Measurements from ENCODE around the gene CPPED1.
"Not testable (repeated sequence)": the region's sequence is repeated elsewhere in the genome, so short reads cannot be mapped to it uniquely, and the experiment has no call there.

CPPED1 gene

GRCh38 chr16:12766853-12767252 is 36.8 kb downstream of the CPPED1 start:
- DNase-seq (ENCODE audit: low spot score), result no peak

- DNase-seq (ENCODE audit: low spot score), result not testable (repeated sequence)
Observed at GRCh38 chr16:12766208-12766607, 37.5 kb downstream of the CPPED1 start.

DNA sequence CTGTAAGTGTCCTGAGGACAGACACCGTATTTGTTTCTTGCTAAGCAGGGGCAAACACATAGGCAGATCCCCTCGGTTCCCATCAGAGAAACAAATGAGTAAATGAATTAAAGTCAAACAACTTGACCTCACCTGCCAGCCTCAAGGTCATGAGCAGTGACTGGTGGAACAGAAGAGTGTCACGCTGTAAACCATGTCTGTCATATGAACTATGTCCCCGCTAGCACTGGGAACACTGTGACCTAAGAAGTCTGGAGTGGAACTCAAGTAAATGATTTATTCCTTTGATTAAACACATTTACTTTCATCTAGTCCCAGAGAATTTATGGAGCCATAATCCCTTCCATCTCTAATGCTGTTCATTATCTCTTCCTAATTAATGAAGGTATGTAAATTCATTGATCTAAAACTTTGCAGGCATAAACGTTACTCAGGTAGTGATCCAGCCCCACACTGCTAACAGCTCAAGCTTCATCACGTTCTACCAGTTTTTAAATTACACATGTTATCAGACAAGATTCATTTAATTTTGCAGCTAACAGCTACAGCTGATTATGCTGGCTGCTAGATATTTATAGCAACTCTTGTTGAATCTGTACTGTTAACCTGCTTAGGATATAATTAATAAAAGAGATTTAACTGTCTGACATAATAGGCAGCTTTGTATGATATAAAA is 38.7 kb downstream of the CPPED1 start:
- DNase-seq (ENCODE audit: low spot score), result no peak

- no peak for DNase-seq (ENCODE audit: low spot score)
Observed at GRCh38 chr16:12763517-12763916, 40.2 kb downstream of the CPPED1 start.

DNA sequence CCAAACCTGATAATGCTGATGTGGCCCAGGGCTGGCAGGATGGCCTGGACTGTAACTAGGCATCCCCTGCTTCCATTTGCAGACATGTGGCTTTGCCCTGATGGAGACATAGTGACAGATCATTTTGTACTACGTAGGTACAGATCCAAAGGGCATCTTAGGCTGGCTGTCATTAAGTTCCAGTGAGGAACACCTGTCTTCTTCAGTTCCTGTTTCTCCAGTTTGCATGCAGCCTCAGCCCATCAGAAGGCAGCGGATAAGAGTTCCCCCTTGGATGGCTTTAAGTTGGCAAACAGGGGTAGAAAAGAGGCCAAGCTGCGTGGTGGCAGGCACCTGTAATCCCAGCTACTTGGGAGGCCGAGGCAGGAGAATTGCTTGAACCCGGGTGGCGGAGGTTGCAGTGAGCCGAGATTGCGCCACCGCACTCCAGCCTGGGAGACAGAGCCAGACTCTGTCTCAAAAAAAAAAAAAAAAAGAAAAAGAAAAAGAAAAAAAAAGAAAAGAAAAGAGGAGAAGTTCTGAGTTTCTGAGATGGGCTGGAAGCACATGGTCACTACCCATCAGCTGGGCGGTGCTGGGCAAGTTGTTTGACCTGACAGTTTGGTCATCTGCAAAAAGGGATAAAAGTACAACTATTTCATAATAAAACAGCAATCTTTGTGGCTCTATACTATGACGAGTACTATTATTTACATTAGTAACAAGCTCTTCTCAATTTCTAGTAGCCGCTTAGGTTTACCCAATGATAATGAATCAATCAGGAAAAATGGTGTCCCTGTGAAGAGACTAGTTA is 42.7 kb downstream of the CPPED1 start:
- no peak for DNase-seq (ENCODE audit: low spot score)

GRCh38 chr16:12758670-12759558 is 44.8 kb downstream of the CPPED1 start:
- DNase-seq (ENCODE audit: low spot score), result no peak

DNA sequence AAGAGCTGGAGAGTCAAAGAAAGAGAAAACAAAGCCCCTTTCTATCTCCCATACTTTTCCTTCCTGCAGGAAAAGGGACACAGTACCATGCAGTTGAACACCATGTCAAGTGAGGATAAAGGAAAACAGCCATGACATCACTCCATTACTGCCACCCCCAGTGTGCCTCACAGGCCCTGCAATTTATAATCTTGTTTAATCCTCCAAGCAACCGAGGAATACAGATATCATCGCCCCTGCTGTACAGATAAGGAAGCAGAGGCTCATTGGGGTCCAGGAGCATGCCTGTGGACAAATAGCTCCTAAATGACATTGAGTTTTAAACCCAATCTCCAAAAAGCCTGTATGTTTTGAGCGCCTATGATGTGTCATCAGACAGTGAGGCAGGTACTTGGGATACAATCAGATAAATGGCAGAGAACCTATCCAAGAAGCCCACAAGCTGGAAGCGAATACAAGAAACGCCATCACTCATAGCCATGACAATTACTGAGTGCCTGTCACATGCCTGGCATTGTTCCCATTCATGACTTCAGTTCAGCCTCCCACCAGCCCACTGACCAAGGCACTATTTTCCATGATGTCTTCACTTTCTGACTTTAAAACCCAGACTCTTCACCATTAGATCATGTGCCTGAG is 45.5 kb downstream of the CPPED1 start:
- peak; percentile 60 for DNase-seq (ENCODE audit: low spot score)

DNA sequence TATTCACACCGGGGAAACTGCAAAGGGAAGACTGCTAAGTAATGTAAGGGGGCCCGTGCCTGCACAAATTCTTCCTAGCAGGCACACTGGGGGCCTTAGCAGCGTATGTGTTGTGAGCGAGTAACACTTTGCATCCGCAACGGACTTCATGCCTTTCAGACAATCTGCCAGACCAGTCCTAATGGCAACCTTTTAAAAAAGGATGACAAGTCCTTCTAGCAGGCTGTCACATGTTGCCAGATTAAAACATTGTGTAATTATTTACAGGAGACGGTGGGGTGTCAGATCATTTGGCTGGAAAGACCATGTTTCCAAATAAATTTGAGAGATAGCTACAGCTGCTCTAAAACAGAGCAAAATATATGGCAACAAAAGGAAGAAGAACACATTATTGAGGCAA is 46.1 kb downstream of the CPPED1 start:
- DNase-seq (ENCODE audit: low spot score), result peak; percentile 32

DNA sequence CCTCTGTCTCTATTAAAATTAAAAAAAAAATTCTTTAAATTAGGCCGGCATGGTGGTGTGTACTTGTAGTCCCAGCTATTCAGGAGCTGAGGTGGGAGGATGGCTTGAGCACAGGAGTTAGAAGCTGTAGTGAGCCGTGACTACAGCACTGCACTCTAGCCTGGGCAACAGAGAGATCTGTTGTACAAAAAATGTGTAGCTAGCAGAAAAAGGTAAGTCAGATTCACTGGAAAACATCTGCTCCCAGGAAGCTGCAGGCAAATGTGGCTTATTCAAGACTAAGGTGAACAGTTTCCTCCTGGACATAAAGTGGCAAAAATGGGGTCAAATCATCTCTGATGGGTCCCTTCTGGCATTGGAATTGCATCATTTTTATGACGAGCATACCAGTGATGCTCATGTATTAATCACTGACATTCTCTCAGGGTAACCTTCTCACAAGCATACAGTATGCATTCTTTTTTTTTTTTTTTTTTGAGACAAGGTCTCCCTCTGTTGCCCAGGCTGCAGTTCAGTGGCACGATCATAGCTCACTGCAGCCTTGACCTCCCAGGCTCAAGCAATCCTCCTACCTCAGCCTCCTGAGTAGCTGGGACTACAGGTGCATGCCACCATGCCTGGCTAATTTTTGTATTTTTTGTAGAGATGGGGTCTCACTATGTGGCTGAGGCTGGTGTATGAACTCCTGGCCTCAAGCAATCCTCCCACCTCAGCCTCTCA is 48.7 kb downstream of the CPPED1 start:
- no peak for DNase-seq (ENCODE audit: low spot score)

DNA sequence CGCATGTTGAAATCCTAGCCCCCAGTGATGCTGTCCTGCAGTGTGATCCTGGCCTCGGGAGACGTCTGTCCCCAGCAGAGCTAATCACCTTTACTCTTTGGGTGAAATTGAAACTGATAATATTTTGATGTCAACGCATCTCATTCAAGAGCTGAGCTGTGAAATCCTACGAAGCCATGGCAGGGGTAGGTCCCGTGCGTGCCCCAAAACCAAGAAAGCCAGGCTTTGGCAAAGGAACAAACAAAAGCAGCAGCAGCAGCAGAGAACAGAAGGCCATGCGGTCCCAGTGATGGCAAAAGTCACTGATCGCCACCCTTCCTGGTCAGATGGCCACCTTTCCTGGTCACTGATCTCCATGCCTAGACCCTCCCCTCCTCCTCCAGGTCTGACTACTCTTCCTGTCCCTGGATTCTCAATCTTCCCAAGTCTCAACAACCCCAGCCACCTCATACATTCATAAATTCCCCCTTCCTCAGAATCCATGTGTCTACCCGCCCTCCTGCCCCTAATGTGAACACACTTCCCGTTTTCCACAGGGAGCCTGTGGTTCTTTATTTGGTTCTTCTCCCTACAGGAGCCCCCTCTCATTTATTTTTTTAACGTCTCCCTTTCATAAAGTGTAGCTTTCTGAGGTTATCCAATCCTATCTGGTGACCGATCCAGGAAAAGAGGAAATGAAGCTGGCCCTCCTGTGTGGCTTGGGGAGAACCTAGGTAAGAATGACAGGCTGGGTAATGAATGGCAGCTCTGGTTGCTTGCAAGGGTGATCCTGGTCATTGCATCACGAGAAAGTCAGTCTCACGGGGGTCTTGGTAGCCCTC is 50.3 kb downstream of the CPPED1 start:
- no peak for DNase-seq (ENCODE audit: low spot score)

DNA sequence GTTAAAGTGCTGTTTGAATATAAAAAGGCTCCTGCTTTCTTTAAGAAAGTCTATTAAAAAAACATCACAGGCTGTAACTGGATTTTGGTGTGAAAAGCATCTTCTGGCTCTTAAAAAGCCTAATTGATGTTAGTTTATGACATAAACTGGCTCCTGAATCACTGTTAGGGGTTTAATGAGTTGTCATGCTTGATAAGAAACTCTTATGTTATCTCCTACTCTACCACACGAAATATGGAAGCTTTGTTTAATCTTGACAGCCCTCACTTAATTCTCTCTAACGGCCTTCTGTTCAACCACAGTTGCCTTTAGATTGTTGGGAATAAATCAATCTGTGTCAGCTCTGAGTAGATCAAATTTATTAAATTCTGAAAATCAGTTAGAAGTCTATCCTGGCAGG is 51.5 kb downstream of the CPPED1 start:
- no peak for DNase-seq (ENCODE audit: low spot score)

DNA sequence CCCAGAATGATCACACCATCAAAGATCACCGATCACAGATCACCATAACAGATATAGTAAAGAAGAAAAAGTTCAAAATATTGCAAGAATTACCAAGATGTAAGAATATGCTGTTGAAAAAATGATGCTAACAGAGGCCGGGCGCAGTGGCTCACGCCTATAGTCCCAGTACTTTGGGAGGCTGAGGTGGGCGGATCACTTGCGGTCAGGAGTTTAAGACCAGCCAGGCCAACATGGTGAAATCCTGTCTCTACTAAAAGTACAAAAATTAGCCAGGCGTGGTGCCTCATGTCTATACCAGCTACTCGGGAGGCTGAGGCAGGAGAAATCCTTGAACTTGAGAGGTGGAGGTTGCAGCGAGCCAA is 53.2 kb downstream of the CPPED1 start:
- no peak for DNase-seq (ENCODE audit: low spot score)

DNA sequence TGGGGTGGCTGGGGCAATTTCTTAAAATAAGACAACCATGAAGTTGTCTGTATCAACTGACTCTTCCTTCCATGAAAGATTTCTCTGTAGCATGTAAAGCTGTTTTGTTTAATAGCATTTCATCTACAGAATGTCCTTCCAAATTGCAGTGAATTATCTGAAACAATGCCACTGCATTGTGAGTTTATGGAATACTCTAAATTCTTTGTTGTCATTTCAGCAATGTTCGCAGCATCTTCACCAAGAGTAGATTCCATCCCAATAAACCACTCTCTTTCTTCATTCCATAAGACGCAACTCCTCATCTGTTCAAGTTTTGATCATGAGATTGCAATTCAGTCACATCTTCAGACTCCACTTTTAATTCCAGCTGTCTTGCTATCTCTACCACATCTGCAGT is 54.6 kb downstream of the CPPED1 start:
- DNase-seq (ENCODE audit: low spot score), result no peak

- no peak for DNase-seq (ENCODE audit: low spot score)
Observed at GRCh38 chr16:12747827-12748226, 55.9 kb downstream of the CPPED1 start.

GRCh38 chr16:12747261-12747660 is 56.4 kb downstream of the CPPED1 start:
- no peak for DNase-seq (ENCODE audit: low spot score)

- DNase-seq (ENCODE audit: low spot score), result no peak
Observed at GRCh38 chr16:12744860-12745259, 58.8 kb downstream of the CPPED1 start.

DNA sequence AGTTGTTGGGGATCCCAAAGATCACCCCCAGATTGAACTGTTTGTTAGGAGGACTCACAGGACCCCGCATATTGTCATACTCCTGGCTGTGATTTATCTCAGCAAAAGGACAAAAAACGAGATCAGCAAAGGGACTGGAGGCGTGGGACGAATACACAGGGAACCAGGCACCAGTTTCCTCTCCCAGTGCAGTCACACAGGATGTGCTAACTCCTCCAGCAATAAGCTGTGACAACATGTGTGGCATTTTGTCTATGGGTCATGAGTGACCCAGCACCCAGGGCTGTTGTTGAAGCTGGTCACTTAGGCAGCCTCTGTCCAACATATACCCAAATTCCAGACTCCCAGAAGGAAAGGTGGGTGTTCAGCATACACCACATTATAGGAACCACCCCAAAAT is 60.9 kb downstream of the CPPED1 start:
- DNase-seq (ENCODE audit: low spot score), result no peak

DNA sequence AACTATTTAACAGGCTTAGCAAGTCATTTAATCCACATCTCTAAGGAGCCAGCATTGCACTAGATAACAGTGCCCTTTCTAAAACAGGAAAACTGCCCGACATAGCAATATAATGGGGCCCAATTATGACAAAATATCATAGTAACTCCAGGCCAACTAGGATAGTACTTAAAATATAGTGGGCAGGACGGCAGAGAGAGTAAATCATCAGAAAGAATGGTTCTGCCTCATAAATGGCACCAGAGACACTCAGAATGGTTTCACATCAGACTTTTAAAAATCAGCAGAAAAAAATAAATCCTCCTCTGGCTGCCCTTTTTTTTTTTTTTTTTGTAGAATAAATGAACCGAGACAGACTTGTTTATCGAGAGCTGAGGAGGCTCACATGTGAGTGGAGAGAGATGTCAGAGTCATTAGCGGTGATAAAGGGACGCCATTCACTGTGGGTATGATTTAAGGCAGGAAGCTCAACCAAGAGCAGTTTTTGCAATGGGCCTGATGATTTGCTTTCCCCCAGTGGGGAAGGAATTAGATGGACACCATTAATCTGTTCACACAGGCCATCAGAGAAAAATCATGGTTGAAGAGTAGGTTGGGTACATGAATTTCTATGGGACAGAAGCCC is 62.6 kb downstream of the CPPED1 start:
- DNase-seq (ENCODE audit: low spot score), result no peak

- DNase-seq (ENCODE audit: low spot score), result no peak
Observed at GRCh38 chr16:12739738-12740137, 63.9 kb downstream of the CPPED1 start.

- DNase-seq (ENCODE audit: low spot score), result no peak
Observed at GRCh38 chr16:12737563-12737962, 66.1 kb downstream of the CPPED1 start.
